ENCODE measurements around the gene HIRA. TPM values are rescaled to one million over a fixed set of nuclear protein-coding genes. Genes with fewer than 3 reads are reported as not detected.

Gene HIRA
- total and polyA plus RNA-seq, 9 of the 15 experiments (the other 6 are each of a cell fraction or from before 2014, with no cell fraction given) = 0.96 to 132 (median 58.4) TPM

GRCh38 chr22:19367763-19368367, 63.7 kb downstream of the HIRA start (continued):
- 0 out of 2 replicates have a peak, but pooled peaks have one; percentile 29 for TF ChIP-seq ELF1 (tag; IDR thresholded peaks at IDR 0.05)
- no peak for TF ChIP-seq PHB (CRISPR knock-in tag; IDR thresholded peaks at IDR 0.05)
- TF ChIP-seq E2F6 (IDR thresholded peaks at IDR 0.05; ENCODE audit: borderline replicate concordance in 1 of 2, extremely low read depth in 1 of 2, insufficient read depth in 1 of 2, insufficient read length in 1 of 2, low read depth in 1 of 2, low read length in 1 of 2, poor library complexity in 1 of 2, severe bottlenecking in 1 of 2) = no peak
- no peak for TF ChIP-seq AFF1 (IDR thresholded peaks at IDR 0.05; ENCODE audit: low read depth in 1 of 2, partially characterized antibody in 2 of 2)
- peak; percentile 29; the same call in 1 of the 2 replicates for TF ChIP-seq ZFX (CRISPR knock-in tag; IDR thresholded peaks at IDR 0.05)
- TF ChIP-seq IRF9 (tag; IDR thresholded peaks at IDR 0.05) = no peak
- no peak for TF ChIP-seq MTA3 (IDR thresholded peaks at IDR 0.05; ENCODE audit: borderline replicate concordance)
- peak; percentile 97 for TF ChIP-seq WHSC1 (IDR thresholded peaks at IDR 0.05; ENCODE audit: low read length)
- 0 out of 2 replicates have a peak, but pooled peaks have one; percentile 53 for TF ChIP-seq MTF1 (CRISPR knock-in tag; IDR thresholded peaks at IDR 0.05; ENCODE audit: borderline replicate concordance)
- peak; percentile 72; the same call in 1 of the 2 replicates for TF ChIP-seq ZNF408 (CRISPR knock-in tag; IDR thresholded peaks at IDR 0.05; ENCODE audit: low read depth)
- no peak for TF ChIP-seq PBX2 (CRISPR knock-in tag; IDR thresholded peaks at IDR 0.05; ENCODE audit: low read depth)
- no peak for TF ChIP-seq PBX2 (tag; conservative IDR thresholded peaks at IDR 0.05; ENCODE audit: low read depth)
- no peak for TF ChIP-seq U2AF2 (optimal IDR thresholded peaks at IDR 0.05; ENCODE audit: low read depth, low read length)
- TF ChIP-seq COPS2 (conservative IDR thresholded peaks at IDR 0.05) = no peak
- TF ChIP-seq JUNB (CRISPR knock-in tag; conservative IDR thresholded peaks at IDR 0.05) = 0 out of 2 replicates have a peak, but pooled peaks have one; percentile 31
- peak; percentile 66 for TF ChIP-seq ZNF232 (CRISPR knock-in tag; IDR thresholded peaks at IDR 0.05)
